ENCODE measurements around the gene GIMAP8. TPM values are rescaled to one million over a fixed set of nuclear protein-coding genes. Genes with fewer than 3 reads are reported as not detected.

Gene GIMAP8
- total RNA-seq, 1 donor from 2014 or later: under 0.01 TPM

DNA sequence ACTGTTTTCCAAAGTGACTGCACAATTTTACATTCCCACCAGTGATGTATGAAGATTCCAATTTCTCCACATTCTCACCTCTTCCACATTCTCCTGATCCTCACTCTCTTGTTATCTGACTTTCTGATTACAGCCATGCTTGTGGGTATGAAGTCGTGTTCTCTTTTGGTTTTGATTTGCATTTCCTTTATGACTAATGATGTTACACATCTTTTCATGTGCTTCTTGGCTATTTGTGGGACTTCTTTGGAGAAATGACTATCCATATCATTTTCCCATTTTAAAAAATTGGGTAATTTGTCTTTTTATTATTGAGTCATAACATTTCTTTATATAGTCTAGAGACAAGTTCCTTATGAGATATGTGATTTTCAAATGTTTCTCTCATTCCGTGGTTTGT lies 10.5 kb upstream of the GIMAP8 start:
- H3K36me3 ChIP-seq (ENCODE audit: control insufficient read depth, insufficient read depth, low read length): no peaks in the 10 kb centered on the region
- no peak for TF ChIP-seq CTCF (IDR thresholded peaks at IDR 0.05; ENCODE audit: insufficient read depth, low read length, severe bottlenecking)
- H3K4me3 ChIP-seq (ENCODE audit: low read depth, low read length): no peak overlapping the region
- no peak for FAIRE-seq
- H3K27me3 ChIP-seq (ENCODE audit: control insufficient read depth, insufficient read depth, low read length): peaks cover 2% of the 10 kb centered on the region
- peak; percentile 46 for DNase-seq (ENCODE audit: low read depth)

GRCh38 chr7:150441524-150441923 lies 8.9 kb upstream of the GIMAP8 start:
- no peak for DNase-seq (ENCODE audit: low read depth)
- FAIRE-seq: no peak
- no peaks in the 10 kb centered on the region for H3K27me3 ChIP-seq (ENCODE audit: control insufficient read depth, insufficient read depth, low read length)
- TF ChIP-seq CTCF (IDR thresholded peaks at IDR 0.05; ENCODE audit: insufficient read depth, low read length, severe bottlenecking): no peak
- H3K36me3 ChIP-seq (ENCODE audit: control insufficient read depth, insufficient read depth, low read length): no peaks in the 10 kb centered on the region
- no peak overlapping the region for H3K4me3 ChIP-seq (ENCODE audit: low read depth, low read length)

- no peak for FAIRE-seq
- DNase-seq (ENCODE audit: low read depth): no peak
- no peaks in the 10 kb centered on the region for H3K36me3 ChIP-seq (ENCODE audit: control insufficient read depth, insufficient read depth, low read length)
- no peaks in the 10 kb centered on the region for H3K27me3 ChIP-seq (ENCODE audit: control insufficient read depth, insufficient read depth, low read length)
- H3K4me3 ChIP-seq (ENCODE audit: low read depth, low read length): no peak overlapping the region
- TF ChIP-seq CTCF (IDR thresholded peaks at IDR 0.05; ENCODE audit: insufficient read depth, low read length, severe bottlenecking): no peak
Observed at GRCh38 chr7:150442811-150443210, 7.6 kb upstream of the GIMAP8 start.

DNA sequence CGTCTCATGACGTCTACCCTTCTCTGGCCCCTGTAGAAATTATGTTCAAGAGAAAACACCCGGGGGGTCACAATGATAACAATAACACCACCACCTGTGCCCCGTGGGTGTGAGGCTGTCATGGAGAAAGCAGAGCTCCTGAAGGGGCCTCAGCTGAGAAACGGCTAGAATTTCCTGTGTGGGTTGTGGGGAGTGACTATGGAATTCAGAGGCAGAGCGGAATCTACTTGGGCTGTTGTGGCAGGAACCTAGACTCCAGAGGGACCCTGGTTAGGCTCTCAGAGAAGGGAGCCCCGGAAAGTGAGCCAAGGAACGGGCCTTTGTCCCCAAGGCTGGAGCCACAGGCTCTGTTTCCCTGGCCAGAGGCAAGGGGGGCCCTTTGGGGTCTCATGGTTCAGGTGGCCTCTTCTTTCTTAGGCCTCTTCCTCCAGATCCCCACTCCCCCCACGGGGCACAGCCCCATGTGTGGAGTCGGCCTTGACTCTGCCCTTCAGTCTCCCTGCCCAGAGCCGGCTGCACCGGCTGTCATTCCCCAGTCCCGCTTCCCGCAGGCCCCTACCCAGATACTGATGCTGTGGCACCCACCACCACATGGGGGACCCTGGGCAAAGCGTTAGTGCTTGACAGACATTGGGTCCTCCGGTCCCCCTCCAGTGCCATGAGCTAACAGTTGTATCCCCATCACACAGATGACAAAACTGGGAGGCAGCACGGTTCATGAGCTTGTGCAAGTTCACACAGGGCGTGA lies 6.5 kb upstream of the GIMAP8 start:
- no peak for DNase-seq (ENCODE audit: low read depth)
- Histone ChIP-seq H3K4me3 (ENCODE audit: low read depth, low read length) (no peak overlapping the region), H3K36me3 (ENCODE audit: control insufficient read depth, insufficient read depth, low read length) (no peaks in the 10 kb centered on the region), H3K27me3 (ENCODE audit: control insufficient read depth, insufficient read depth, low read length) (no peaks in the 10 kb centered on the region)
- no peak for TF ChIP-seq CTCF (IDR thresholded peaks at IDR 0.05; ENCODE audit: insufficient read depth, low read length, severe bottlenecking)
- no peak for FAIRE-seq

GRCh38 chr7:150444674-150445365 lies 5.6 kb upstream of the GIMAP8 start:
- Histone ChIP-seq H3K4me3 (ENCODE audit: low read depth, low read length) (no peak overlapping the region), H3K36me3 (ENCODE audit: control insufficient read depth, insufficient read depth, low read length) (no peaks in the 10 kb centered on the region), H3K27me3 (ENCODE audit: control insufficient read depth, insufficient read depth, low read length) (no peaks in the 10 kb centered on the region)
- FAIRE-seq (no peak), DNase-seq (ENCODE audit: low read depth) (no peak)
- TF ChIP-seq CTCF (IDR thresholded peaks at IDR 0.05; ENCODE audit: insufficient read depth, low read length, severe bottlenecking): no peak
